Effector CD8-positive, alpha-beta T cell (primary cell): ENCODE measurements around the gene COG5.
A peak's percentile ranks its signal among the peaks of the same experiment; 100 is the strongest.

ENCODE experiments used
- DNase-seq: peaks from one replicate; lab custom pipeline; 2025; lab: John Stamatoyannopoulos, UW

COG5 gene

GRCh38 chr7:107181172-107181571 is 382.5 kb downstream of the COG5 start:
- no peak for DNase-seq

- DNase-seq: peak; percentile 34
Measured at GRCh38 chr7:107180378-107180777, 383.3 kb downstream of the COG5 start.

DNA sequence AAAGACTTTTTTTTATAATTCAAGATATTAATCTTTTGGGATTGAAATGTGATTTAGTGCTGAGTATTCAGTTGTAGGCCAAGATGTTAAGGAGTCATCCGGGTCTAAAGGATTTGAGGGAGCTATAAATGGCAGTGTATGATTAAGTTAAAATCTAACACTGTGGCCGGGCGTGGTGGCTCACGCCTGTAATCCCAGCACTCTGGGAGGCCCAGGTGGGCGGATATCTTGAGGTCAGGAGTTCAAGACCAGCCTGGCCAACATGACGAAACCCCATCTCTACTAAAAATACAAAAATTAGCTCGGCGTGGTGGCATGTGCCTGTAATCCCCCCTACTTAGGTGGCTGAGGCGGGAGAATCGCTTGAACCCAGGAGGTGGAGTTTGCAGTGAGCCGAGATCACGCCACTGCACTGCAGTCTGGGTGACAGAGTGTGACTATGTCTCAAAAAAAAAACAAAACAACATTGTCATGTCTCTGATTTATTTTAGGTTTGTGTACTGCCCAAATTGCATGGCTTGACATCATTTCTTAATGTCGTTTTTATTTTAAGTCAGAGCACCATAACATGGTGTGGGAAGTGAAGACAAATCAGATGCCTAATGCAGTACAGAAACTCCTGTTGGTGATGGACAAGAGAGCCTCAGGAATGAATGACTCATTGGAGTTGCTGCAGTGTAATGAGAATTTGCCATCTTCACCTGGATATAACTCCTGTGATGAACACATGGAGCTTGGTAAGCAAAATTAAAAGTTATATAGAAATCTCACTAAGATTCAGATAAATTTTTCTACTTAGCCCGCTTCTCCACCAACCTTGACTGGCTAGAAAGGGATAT is 384.2 kb downstream of the COG5 start:
- no peak for DNase-seq

- no peak for DNase-seq
Measured at GRCh38 chr7:107173691-107174406, 389.9 kb downstream of the COG5 start.

- DNase-seq: no peak
Measured at GRCh38 chr7:107173191-107173590, 390.5 kb downstream of the COG5 start.

GRCh38 chr7:107172276-107173032 is 391.3 kb downstream of the COG5 start:
- no peak for DNase-seq

GRCh38 chr7:107171496-107171895 is 392.2 kb downstream of the COG5 start:
- no peak for DNase-seq

DNA sequence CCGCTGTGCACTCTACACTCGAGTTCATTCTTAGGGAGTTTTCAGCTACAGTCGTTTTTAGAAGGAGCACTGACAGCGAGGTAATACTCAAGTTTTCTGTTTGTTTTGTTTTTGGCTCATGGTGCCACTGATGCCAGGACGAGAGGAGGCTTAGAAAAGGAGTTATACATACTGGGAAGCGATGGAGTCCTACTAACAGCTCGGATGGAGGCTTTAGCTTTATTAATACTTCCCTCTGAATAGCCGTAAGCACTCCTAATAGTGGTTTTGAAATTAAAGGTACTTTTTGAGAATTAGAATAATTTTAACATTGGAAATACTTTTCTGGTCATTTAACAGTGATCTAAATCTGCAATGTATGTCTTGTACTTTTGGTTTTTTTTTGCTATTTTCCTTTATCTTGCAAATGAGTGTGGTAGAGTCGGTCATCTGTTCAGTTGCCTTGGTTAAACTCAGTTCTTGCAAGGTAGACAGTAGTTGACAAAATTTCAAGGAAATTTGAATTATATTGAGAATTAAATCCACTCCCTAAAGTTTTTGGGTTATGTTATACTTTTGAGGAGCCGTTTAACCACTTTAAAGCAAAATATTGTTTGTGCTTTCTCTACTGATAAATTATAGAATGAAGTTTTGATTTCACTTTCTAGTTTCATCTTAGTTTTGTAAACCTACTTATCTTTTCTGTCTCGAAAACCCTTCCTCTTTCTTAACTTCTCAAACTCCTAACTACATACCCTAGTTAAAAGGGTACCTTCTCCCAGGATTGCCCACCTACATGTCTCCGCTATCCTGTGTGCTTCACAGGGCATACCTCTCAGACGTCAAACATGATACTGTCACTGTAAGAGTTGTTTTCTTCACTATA is 393.4 kb downstream of the COG5 start:
- no peak for DNase-seq

GRCh38 chr7:107169120-107170050 is 394.3 kb downstream of the COG5 start:
- DNase-seq: peak; percentile 81

- DNase-seq: peak; percentile 98
Measured at GRCh38 chr7:107168233-107169119, 395.2 kb downstream of the COG5 start, which contains the start of gene HBP1. Gene HBP1, plus strand, starts transcription at chr7:107169003. Its CDS starts 10,891 bp downstream, at chr7:107179894.

- peak; percentile 70 for DNase-seq
Measured at GRCh38 chr7:107167483-107168232, 396.1 kb downstream of the COG5 start.

DNA sequence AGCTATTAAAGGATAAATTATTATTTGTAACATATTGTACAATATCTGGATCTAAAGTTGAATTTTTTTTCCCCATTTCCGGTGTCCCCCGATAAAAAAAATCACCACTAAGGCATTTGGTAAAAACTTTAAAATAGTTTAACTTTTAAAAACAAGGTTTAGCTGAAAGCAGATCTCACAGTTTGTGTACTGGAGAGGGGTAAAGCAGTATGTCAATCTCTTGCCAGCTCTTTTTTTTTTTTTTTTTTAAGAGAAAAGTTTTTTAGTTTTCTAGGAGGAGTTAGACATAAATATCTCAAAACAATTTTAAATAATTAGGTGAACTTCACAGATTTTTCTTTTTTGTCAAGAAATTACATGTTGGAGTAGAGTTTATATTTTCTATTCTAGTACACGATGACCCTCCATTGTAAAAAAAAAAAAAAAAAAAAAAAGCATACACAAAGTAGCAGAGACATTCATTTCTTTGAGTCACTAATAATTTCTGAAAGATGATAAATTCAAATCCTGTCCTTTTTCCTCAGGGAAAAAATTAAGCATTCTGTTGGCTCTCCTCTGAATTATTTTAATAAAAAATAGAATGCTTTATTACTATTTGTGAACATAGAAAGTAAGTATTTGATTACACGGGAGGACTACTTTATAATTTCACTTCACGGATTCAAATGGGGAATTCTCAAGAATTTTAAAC is 396.8 kb downstream of the COG5 start:
- DNase-seq: no peak

GRCh38 chr7:107165341-107165740 is 398.4 kb downstream of the COG5 start:
- DNase-seq: no peak

DNA sequence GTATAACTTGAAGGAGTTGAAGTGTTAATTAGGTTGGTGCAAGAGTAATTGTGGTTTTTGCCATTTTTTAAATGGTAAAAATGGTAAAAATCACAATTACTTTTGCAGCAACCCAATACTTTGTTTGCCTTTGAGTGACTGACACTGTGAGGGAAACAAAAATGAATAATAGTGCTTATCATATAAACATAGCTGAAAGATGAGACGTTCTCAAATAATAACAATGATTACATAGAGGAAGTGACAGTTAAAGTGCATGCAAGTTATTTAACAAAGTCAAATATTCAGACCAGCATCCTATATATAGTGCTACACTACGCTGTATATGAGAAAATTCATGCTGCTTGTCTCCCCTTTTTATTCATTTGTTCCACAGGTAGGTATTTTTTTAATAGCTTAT is 399.6 kb downstream of the COG5 start:
- DNase-seq: no peak

DNA sequence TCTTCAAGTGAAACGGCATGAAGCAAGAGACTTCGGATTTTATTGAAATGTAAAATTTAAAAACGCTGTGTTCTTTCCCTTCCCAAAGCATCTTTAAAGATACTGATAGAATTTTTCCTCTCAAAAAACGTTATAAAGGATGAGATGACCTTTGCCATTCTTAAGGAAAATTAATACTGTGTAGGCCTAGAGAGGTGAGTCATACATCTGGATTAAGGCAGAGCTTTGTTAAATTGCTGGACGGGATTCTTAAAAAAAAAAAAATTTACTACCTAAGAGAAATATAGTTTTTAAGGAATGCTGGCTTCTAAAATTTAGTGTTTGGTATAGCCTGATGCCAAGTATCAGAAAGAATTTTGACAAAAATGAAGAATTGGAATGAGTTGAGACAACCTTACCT is 401.2 kb downstream of the COG5 start:
- no peak for DNase-seq

- DNase-seq: no peak
Measured at GRCh38 chr7:107161415-107161814, 402.3 kb downstream of the COG5 start.

- no peak for DNase-seq
Measured at GRCh38 chr7:107160389-107160788, 403.3 kb downstream of the COG5 start.

- DNase-seq: no peak
Measured at GRCh38 chr7:107158028-107158427, 405.7 kb downstream of the COG5 start.
